ENCODE results near the gene TEDDM1. TPM values are rescaled to one million over a fixed set of nuclear protein-coding genes. Genes with fewer than 3 reads are reported as not detected.

TEDDM1 gene
- total and polyA plus RNA-seq, 2 experiments from 2014 or later: not detected

DNA sequence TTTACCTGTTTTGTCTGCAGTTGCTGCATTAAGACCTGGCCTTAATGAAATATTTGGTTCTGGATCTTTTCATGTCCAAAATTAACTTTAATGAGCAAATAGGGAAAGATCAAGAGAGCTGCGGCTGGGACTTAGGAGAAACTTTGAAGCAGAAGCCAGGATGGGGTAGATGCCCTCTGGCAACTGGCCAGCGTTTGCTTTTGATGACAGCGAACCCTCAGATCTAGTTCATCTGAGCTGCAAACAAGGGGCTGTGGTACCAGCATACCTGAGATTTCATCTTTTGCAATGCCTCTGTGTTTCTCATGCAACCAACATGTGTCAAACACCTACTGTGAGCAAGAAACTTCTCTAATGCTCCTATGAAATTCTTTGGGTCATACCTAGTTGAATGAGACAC lies 13.0 kb upstream of the TEDDM1 start:
- no peaks in the 10 kb centered on the region for H3K9me2 ChIP-seq (ENCODE audit: insufficient read depth)
- no peaks in the 10 kb centered on the region for H3K36me3 ChIP-seq (ENCODE audit: insufficient read depth)
- no peaks in the 10 kb centered on the region for H4K20me1 ChIP-seq (replicated peaks; ENCODE audit: insufficient read depth)
- H3K4me3 ChIP-seq: no peak overlapping the region
- Mint-ChIP-seq H3K4me1 (peaks cover 6% of the 10 kb centered on the region; the same call in 2 of the 3 replicates), H3K27ac (no peak overlapping the region), H3K9me3 (no peaks in the 10 kb centered on the region), H3K36me3 (ENCODE audit: low read depth) (no peaks in the 10 kb centered on the region), H3K4me3 (no peak overlapping the region), H3K27me3 (ENCODE audit: insufficient read depth, low read depth, poor library complexity) (no peaks in the 10 kb centered on the region)
- no peak for ATAC-seq
- H3K27me3 ChIP-seq (ENCODE audit: insufficient read depth): no peaks in the 10 kb centered on the region
- H3K27ac ChIP-seq (ENCODE audit: low read depth): no peak overlapping the region
- H3K79me2 ChIP-seq (replicated peaks; ENCODE audit: insufficient read depth): no peaks in the 10 kb centered on the region
- H3K4me1 ChIP-seq (ENCODE audit: insufficient read depth): no peaks in the 10 kb centered on the region
- H2AFZ ChIP-seq: no peak overlapping the region
- TF ChIP-seq EZH2phosphoT487 (IDR thresholded peaks at IDR 0.05; ENCODE audit: unreplicated experiment) (no peak), CREB1 (CRISPR knock-in tag; IDR thresholded peaks at IDR 0.05; ENCODE audit: low read depth) (no peak), ZNF462 (CRISPR knock-in tag; IDR thresholded peaks at IDR 0.05) (no peak), POLR2AphosphoS5 (IDR thresholded peaks at IDR 0.05; ENCODE audit: low read depth) (no peak)
- no peak for DNase-seq (ENCODE audit: low spot score)
- no peaks in the 10 kb centered on the region for H3F3A ChIP-seq (replicated peaks; ENCODE audit: low read depth)
- no peak overlapping the region for H3K4me2 ChIP-seq

GRCh38 chr1:182410620-182411273 lies 10.3 kb upstream of the TEDDM1 start:
- no peak overlapping the region for H3K27ac Mint-ChIP-seq
- H3K9me3 Mint-ChIP-seq: no peaks in the 10 kb centered on the region
- Histone ChIP-seq H3K36me3 (ENCODE audit: insufficient read depth) (no peaks in the 10 kb centered on the region), H3K4me2 (no peak overlapping the region), H3K4me3 (no peak overlapping the region), H2AFZ (no peak overlapping the region), H3K27me3 (ENCODE audit: insufficient read depth) (no peaks in the 10 kb centered on the region), H3K27ac (ENCODE audit: low read depth) (no peak overlapping the region), H3K9me2 (ENCODE audit: insufficient read depth) (no peaks in the 10 kb centered on the region), H4K20me1 (replicated peaks; ENCODE audit: insufficient read depth) (no peaks in the 10 kb centered on the region), H3K79me2 (replicated peaks; ENCODE audit: insufficient read depth) (no peaks in the 10 kb centered on the region), H3F3A (replicated peaks; ENCODE audit: low read depth) (no peaks in the 10 kb centered on the region), H3K4me1 (ENCODE audit: insufficient read depth) (no peaks in the 10 kb centered on the region)
- peaks cover 6% of the 10 kb centered on the region; the same call in 2 of the 3 replicates for H3K4me1 Mint-ChIP-seq
- H3K4me3 Mint-ChIP-seq: no peak overlapping the region
- DNase-seq (ENCODE audit: low spot score): no peak
- ATAC-seq: no peak
- no peaks in the 10 kb centered on the region for H3K36me3 Mint-ChIP-seq (ENCODE audit: low read depth)
- no peak for TF ChIP-seq EZH2phosphoT487 (IDR thresholded peaks at IDR 0.05; ENCODE audit: unreplicated experiment)
- TF ChIP-seq EZH2 (IDR thresholded peaks at IDR 0.05; ENCODE audit: low read depth, unreplicated experiment): no peak
- no peak for TF ChIP-seq ETS1 (IDR thresholded peaks at IDR 0.05)
- TF ChIP-seq ZNF331 (CRISPR knock-in tag; IDR thresholded peaks at IDR 0.05; ENCODE audit: low read depth): no peak
- no peak for TF ChIP-seq ZNF114 (CRISPR knock-in tag; IDR thresholded peaks at IDR 0.05)
- TF ChIP-seq REST (IDR thresholded peaks at IDR 0.05; ENCODE audit: unreplicated experiment): no peak
- TF ChIP-seq JUNB (IDR thresholded peaks at IDR 0.05; ENCODE audit: unreplicated experiment): no peak
- H3K27me3 Mint-ChIP-seq (ENCODE audit: insufficient read depth, low read depth, poor library complexity): no peaks in the 10 kb centered on the region

Data from GM23338 (cell line).